HG02884 (cell line): ENCODE data around the gene SYCE3.

ENCODE experiments used
- ATAC-seq: cut with Tn5 transposase; IDR thresholded peaks from one replicate; pipeline ENCODE4 v1.9.1; 2021; ENCODE audit warnings: mild to moderate bottlenecking, moderate library complexity; ENCODE audit not compliant: unreplicated experiment

SYCE3 gene

DNA sequence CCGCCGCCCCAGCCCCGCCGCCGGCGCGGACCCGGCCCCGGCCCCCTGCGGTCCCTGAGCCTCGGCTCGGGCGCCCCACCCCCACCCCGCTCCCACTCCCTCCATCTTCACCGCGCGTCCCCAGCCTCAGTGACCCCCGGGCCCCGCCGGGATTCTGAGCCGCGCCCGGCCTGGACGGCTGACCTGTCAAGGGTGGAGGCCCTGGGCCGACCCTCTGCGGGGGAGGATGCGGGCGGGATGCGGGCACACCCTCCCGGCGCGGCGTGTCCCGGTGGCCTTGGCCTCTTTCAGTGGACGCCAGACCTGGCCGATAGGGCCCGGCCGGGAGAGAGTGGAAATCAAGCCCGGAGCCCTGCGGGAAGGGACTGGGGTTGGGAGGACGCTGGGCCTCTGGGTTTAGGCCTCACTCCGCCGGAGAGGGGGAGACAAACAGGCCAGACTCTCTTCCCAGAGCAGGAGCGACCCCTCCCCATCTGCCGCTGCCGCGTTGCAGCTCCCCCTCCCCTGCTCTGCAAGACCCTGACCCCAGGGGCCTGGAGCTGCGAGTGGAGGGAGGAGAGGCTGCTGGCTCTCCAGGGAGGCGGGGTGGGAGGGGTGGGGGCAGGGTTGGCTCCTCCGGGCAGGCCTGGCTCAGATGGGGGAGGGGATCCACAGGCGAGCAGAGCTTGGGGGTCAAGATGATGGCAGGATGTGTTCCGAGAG lies 38.4 kb upstream of the SYCE3 start:
- no peak for ATAC-seq

GRCh38 chr22:50600538-50600937 lies 37.8 kb upstream of the SYCE3 start, which contains the start of gene MAPK8IP2:
Gene MAPK8IP2, plus strand, starts transcription at chr22:50600793. Its CDS starts 26 bp downstream, at chr22:50600819.
- no peak for ATAC-seq

DNA sequence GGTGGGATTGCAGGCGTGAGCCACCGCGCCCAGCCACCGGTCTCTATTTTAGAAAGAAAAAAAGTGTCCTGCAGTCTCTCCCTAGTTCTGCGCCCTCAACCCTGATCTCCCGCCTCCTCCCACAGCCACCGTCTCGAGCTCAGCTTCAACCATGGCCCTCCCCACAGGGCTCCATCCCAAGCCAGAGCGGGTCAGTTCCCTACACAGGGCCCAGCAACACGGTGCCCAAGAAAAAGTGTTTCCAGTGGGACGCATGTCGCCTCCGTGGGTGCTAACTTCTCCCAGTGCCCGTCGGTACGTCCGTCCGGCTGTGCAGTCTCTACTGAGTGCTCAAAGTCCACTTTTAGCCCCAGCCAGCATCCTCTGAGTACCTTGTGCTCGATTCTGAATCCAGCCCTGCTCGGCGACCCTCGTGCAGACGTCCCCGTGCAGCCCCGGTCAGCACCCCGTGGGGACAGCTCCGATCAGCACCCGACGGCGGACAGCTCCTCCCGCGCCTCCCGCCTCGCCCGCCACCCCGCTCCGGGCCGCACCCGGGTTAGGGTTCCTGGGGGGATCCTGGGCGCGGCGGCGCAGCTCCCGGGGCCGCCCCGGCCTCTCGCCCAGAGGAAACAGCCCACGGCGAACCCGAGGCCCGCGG lies 37.2 kb upstream of the SYCE3 start:
- no peak for ATAC-seq

GRCh38 chr22:50597097-50597496 lies 34.4 kb upstream of the SYCE3 start:
- no peak for ATAC-seq

GRCh38 chr22:50595189-50595588 lies 32.5 kb upstream of the SYCE3 start:
- no peak for ATAC-seq

DNA sequence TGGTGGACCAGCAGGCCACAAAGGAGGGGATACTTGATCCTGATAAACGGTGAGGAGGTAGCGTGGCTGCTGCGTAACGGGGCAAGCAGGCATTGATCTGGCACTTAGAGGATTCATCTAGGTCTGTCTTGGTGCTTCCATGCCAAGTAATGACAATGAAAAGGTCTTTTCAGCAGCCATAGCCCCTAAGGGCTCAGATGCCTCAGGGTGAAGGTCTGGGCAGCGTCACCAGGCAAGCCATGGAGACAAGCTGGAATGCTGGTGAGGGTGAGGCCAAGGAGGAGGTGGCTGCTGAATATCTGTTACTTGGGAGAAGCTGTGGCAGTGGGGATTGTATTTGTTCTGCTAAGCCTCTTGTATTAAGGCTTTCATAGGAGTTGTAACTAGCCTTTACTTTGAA lies 24.7 kb upstream of the SYCE3 start:
- no peak for ATAC-seq

GRCh38 chr22:50586416-50586815 lies 23.7 kb upstream of the SYCE3 start:
- ATAC-seq: no peak

DNA sequence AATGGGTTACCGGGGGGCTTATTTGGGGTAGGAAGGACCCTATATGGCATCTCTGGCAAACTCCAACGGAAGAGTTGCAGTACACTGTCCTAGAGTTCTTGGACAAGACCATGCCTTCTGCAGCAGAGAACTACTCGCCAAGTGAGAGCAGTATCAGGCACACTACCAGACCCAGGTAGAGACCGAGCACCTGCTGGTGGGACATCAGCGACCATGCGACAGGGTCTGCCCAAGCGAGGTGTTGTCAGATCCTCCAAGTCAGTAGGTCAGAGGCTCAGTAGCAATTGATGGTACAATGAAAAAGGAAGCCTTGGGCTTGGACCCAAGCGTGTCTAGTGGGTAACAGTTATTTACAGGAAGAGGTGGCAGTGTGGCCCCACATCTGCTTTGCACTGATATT lies 23.1 kb upstream of the SYCE3 start:
- ATAC-seq: no peak

DNA sequence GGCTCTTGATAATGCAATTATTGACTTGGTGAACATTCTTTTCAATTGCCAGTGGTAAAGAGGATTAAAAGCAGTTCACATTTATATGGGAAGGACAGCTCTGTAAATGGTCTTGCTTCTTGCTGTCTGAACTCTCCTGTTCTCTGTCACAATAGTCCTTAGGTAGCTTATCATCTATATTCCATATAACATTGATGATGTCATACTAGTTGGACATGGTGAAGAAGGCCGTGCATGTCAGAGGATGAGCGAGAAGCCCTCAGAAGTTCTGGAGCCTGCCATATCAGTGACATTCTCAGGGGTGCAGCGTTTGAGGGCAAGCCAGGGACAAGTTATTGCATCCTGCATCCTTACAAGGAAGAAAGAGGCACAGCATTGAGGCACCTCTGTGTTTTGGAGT lies 22.5 kb upstream of the SYCE3 start:
- ATAC-seq: no peak

GRCh38 chr22:50584106-50585096 lies 21.7 kb upstream of the SYCE3 start:
- no peak for ATAC-seq

DNA sequence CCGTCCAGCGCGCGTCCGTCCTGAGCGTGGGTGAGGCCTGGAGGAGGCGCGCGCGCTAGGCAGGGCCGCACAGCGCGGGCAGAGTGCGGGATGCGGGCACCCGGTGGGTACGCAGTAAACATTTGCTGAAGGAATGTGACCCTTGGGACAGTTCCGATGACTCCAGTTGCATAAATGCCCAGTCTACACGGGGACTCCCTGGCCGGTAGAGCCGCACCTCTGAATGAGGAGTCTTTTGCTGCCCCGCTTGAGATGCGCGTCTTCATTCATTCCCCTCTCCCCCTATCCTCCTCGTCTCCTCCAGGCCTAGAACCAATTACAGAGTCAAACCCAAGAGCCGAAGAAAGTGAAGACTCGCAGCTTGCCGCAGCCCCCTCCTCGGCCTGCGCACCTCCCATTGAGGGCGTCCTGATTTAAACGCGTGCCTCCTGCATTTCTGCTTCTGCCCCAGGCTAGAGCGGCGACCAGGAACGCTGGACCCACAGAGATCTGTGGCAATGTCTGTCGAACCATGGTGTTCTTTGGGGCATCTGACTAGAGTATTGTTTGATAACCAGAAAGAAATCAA lies 20.7 kb upstream of the SYCE3 start:
- peak; percentile 26 for ATAC-seq

DNA sequence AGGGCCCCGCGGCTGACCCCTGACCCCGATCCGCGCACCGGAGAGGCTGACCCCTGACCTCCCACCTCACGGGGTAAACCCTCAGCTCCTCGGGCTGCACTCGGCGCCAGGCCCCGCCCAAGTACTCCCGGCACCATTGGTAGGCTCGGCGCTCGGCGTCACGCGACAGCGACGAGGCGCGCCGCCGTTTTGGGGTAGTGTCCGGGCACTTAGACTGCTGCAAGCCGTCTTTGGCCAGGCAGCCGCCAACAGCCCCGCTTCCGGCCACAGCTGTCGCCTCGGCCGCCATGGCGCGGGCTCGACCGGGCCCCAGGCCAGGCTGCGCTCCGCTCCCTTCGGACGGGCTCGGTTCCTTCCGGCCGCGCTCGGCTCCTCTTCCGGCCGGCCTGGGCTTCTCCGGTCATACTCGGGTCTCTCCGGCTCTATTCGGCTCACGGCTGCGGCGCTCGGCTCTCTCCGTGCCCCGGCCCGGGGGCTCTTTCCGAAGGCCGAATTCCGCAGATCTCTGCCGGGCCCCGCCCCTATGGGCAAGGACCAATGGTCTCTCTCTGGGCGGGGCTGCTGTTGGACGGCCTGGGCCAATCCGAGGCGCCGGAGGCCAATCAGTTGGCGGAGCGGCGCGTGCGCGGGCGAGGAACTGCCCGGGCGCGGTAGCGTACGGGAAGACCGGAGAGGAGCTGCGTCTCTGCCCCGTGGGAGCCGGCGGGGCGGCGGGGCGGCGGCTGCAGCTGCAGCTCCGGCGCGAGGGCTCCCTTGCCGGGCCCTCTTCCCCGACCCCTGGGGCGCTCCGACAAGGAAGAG lies 20.0 kb upstream of the SYCE3 start, which contains the start of gene CHKB:
TSS of gene CHKB (minus strand) at position 357 of the 801 bp plus-strand sequence. CDS start at position 289, 68 bp downstream.
- ATAC-seq: peak; percentile 85

DNA sequence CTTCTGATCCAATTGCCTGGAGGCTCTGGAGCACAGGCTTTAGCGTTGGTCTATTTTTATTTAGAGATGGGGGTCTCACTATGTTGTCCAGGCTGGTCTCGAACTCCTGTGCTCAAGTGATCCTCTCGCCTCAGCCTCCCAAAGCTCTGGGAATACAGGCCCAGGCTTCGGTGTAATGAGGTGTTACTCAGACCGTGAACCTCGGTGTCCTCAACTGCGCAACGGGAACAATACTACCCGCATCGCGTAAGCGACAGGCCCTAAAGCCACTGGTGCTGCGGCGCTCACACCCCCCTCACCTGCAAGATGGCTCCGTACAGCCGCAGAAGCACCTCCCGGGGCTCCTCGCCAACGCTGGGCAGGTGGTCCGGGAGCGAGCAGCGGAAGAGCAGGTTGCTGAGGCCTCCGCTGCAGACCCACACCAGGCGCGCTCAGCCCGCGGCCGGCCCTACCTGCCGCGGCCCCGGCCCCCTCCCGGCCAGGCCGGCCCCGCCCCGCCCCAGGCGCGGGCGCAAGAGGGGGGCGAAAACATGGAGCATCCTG lies 19.3 kb upstream of the SYCE3 start:
- no peak for ATAC-seq

- no peak for ATAC-seq
Measured at GRCh38 chr22:50581031-50581949, 18.6 kb upstream of the SYCE3 start.

DNA sequence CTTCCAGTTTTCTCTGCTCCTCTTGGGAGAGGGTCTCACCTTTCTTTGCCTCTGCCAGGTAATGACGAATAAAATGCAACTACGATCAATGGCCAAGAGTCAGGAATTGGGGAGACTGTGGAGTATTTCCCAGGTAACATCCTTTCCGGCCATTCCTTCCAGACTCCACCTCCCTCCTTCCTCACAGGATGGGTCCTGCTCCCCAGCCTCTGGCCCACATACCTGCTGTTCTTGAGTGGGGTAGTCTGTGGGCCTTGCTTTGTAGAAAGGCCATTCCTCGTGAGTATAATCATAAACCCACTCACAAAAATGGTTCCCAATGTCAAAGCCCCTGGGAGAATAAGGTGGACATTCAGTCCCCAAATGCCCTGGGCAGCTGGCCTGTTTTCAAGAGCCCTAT lies 17.0 kb upstream of the SYCE3 start:
- ATAC-seq: no peak

DNA sequence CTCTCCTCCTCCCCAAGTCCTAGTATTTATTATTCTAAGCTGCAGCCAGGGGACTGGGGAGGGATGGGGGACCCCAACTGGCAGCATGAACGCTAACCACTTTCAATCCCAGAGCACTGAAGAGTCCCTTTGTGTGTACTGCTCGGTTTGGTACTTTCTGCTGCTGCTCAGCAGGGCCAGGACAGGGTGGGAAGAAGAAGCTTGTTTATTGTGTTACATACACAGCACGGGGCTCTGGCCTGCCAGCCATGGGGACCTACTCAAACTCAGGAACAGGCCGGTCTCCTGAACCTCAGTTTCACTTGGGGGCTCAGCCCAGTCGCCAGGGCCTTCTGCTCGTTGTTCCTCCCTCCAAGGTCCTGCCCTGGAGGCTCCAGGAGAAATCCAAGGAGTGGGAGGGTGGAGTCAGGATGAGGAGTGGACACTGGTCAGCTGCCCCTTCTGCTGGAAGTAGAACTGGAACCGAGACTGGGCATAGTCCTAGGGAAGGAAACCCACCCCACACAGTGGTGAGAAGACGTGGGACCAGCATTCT lies 16.1 kb upstream of the SYCE3 start:
- ATAC-seq: no peak

GRCh38 chr22:50577987-50578775 lies 15.5 kb upstream of the SYCE3 start, which contains the start of gene CPT1B:
Gene CPT1B, minus strand, starts transcription at chr22:50578427. Its CDS starts 512 bp downstream, at chr22:50577915.
- no peak for ATAC-seq

- ATAC-seq: no peak
Measured at GRCh38 chr22:50577697-50577986, 14.9 kb upstream of the SYCE3 start.
